NB4 (cell line): ENCODE results near the gene ERGIC3.

Experiments
- MYC ChIP-seq: IDR thresholded peaks from 2 replicates; pipeline ENCODE4 v1.6.1; 2011; ENCODE audit warnings: low read depth, low read length
- POLR2A ChIP-seq: IDR thresholded peaks from 2 replicates; pipeline ENCODE4 v1.6.1; 2011; ENCODE audit warnings: mild to moderate bottlenecking; ENCODE audit not compliant: insufficient read length; ENCODE audit errors: extremely low read depth
- TF ChIP-seq, protein P1 (sequence below): IDR thresholded peaks from one replicate; pipeline ENCODE4 v1.5.1; 2012; ENCODE audit warnings: low read depth, low read length
- TF ChIP-seq, protein P2 (sequence below): IDR thresholded peaks from 2 replicates; pipeline ENCODE4 v1.6.1; 2011; ENCODE audit warnings: low read depth, low read length

DNA sequence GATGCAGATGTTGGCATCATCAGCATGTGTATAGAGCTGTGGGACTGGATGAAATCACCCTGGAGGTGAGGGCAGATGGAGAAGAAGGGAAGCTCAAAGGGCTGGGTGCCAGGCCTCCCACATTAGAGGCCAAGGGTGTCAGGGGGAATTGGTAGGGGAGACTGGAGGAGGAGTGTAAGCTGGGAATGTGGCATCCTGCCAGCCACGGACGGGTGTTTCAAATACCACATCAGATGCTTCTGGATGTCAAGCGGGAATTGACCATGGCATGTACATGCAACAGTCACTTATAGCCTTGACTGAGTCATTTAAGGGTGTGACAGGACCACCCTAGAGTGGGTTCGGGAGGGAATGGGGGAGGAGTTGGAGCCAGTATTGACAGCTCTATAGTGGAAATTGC lies 9.6 kb downstream of the ERGIC3 start:
- TF ChIP-seq POLR2A: no peak
- TF ChIP-seq, protein P1, sequence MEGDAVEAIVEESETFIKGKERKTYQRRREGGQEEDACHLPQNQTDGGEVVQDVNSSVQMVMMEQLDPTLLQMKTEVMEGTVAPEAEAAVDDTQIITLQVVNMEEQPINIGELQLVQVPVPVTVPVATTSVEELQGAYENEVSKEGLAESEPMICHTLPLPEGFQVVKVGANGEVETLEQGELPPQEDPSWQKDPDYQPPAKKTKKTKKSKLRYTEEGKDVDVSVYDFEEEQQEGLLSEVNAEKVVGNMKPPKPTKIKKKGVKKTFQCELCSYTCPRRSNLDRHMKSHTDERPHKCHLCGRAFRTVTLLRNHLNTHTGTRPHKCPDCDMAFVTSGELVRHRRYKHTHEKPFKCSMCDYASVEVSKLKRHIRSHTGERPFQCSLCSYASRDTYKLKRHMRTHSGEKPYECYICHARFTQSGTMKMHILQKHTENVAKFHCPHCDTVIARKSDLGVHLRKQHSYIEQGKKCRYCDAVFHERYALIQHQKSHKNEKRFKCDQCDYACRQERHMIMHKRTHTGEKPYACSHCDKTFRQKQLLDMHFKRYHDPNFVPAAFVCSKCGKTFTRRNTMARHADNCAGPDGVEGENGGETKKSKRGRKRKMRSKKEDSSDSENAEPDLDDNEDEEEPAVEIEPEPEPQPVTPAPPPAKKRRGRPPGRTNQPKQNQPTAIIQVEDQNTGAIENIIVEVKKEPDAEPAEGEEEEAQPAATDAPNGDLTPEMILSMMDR: no peak
- TF ChIP-seq, protein P2, sequence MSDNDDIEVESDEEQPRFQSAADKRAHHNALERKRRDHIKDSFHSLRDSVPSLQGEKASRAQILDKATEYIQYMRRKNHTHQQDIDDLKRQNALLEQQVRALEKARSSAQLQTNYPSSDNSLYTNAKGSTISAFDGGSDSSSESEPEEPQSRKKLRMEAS: no peak
- TF ChIP-seq MYC: no peak
